RWPE2 (cell line): ENCODE measurements around the gene DUSP22.

ENCODE experiments used
- ATAC-seq: fragments of 200-7000 bp; cut with Tn5 transposase; 3 replicates; pipeline ENCODE4 v1.9.1; 2021; ENCODE audit warnings: low read depth
- DNase-seq: peaks from one replicate; pipeline ENCODE4 v3.0.0-alpha.2; 2020; ENCODE audit warnings: low spot score
- H3K27ac ChIP-seq: fragments of 450-650 bp; 2 replicates; pipeline ENCODE4 v1.5.1; 2017; ENCODE audit warnings: mild to moderate bottlenecking; ENCODE audit not compliant: poor library complexity, severe bottlenecking
- H3K27me3 ChIP-seq: fragments of 250-450 bp; sonication (Bioruptor Pico); 2 replicates; pipeline ENCODE4 v1.5.1; 2021; ENCODE audit warnings: mild to moderate bottlenecking, moderate library complexity; ENCODE audit not compliant: insufficient read depth, poor library complexity, severe bottlenecking
- H3K36me3 ChIP-seq: fragments of 250-450 bp; sonication (Bioruptor Pico); 2 replicates; pipeline ENCODE4 v1.5.1; 2020; ENCODE audit warnings: low read depth, mild to moderate bottlenecking, moderate library complexity
- H3K4me1 ChIP-seq: fragments of 250-450 bp; sonication (Bioruptor Pico); 2 replicates; pipeline ENCODE4 v1.5.1; 2021; ENCODE audit warnings: mild to moderate bottlenecking, moderate library complexity; ENCODE audit not compliant: insufficient read depth, poor library complexity, severe bottlenecking
- H3K4me3 ChIP-seq: fragments of 250-450 bp; sonication (Bioruptor Pico); 2 replicates; pipeline ENCODE4 v1.5.1; 2021; ENCODE audit warnings: mild to moderate bottlenecking, moderate library complexity; ENCODE audit not compliant: severe bottlenecking
- H3K9me3 ChIP-seq: fragments of 250-450 bp; sonication (Bioruptor Pico); 2 replicates; pipeline ENCODE4 v1.5.1; 2021; ENCODE audit warnings: mild to moderate bottlenecking, moderate library complexity; ENCODE audit not compliant: severe bottlenecking
- TF ChIP-seq, protein P1 (sequence below): fragments of 450-650 bp; IDR thresholded peaks from one replicate; pipeline ENCODE4 v1.5.1; 2017; ENCODE audit warnings: mild to moderate bottlenecking, moderate library complexity; ENCODE audit not compliant: poor library complexity, severe bottlenecking

Gene DUSP22

DNA sequence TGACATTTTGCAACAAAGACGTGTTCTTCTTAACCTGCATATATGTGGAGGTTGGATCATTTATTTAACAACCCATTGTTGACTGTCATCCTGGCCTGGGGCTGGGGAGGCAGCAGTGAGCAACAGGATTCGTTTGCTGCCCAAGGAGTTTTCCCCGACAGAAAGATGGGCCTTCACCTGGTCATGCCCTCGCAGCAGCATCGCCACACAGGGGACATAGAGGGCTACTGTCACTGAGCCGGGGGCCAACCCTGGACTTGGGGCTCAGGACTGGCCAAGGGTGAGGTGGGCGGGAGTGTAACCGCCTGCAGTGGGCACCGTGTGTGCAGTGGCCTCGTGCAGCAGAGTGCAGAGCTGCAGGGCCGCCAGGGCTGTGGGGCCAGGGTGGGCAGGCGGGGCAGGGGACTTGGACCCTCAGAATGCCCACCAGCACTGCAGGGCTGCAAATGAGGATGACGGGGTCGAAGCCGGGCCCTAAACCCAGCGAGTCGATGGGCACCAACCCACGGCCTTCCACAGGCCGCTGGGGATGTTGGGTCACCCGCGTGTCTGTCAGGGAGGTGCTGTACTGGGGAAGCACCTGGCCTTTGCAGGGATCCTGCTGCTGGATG lies 11.8 kb downstream of the DUSP22 start:
- Histone ChIP-seq H3K4me1 (no peaks in the 10 kb centered on the region), H3K27me3 (no peaks in the 10 kb centered on the region), H3K36me3 (no peaks in the 10 kb centered on the region), H3K27ac (no peak overlapping the region), H3K9me3 (peaks cover 2% of the 10 kb centered on the region), H3K4me3 (no peak overlapping the region)
- TF ChIP-seq, protein P1, sequence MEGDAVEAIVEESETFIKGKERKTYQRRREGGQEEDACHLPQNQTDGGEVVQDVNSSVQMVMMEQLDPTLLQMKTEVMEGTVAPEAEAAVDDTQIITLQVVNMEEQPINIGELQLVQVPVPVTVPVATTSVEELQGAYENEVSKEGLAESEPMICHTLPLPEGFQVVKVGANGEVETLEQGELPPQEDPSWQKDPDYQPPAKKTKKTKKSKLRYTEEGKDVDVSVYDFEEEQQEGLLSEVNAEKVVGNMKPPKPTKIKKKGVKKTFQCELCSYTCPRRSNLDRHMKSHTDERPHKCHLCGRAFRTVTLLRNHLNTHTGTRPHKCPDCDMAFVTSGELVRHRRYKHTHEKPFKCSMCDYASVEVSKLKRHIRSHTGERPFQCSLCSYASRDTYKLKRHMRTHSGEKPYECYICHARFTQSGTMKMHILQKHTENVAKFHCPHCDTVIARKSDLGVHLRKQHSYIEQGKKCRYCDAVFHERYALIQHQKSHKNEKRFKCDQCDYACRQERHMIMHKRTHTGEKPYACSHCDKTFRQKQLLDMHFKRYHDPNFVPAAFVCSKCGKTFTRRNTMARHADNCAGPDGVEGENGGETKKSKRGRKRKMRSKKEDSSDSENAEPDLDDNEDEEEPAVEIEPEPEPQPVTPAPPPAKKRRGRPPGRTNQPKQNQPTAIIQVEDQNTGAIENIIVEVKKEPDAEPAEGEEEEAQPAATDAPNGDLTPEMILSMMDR: no peak
- ATAC-seq (no peak), DNase-seq (no peak)

DNA sequence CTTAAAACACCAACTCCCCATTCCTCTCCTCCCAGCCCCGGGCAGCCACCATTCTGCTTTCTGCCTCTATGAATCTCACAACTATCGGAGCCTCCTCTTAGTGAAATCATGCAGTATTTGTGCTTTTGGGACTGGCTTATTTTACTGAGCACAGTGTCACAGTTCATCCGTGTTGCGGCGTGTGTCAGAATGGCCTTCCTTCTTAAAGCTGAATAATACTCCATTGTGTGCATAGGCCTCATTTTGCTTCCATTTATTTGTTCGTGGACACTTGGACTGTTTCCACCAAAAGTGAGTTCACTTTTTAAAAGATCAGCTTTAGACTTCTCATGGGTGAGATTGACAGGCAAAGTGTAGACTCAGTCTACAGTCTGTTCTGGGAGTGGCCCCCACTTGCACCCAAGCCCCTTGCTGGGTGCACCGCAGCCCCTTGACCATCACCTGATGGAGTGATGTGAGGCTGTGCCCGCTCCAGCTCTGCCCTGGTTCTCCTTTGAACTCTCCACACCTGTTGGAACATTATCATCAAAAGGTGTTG lies 12.6 kb downstream of the DUSP22 start:
- H3K4me1 ChIP-seq: no peaks in the 10 kb centered on the region
- no peak overlapping the region for H3K27ac ChIP-seq
- no peaks in the 10 kb centered on the region for H3K36me3 ChIP-seq
- no peaks in the 10 kb centered on the region for H3K27me3 ChIP-seq
- no peak overlapping the region for H3K4me3 ChIP-seq
- peaks cover 2% of the 10 kb centered on the region for H3K9me3 ChIP-seq
- TF ChIP-seq, protein P1: no peak
- ATAC-seq (no peak), DNase-seq (no peak)

DNA sequence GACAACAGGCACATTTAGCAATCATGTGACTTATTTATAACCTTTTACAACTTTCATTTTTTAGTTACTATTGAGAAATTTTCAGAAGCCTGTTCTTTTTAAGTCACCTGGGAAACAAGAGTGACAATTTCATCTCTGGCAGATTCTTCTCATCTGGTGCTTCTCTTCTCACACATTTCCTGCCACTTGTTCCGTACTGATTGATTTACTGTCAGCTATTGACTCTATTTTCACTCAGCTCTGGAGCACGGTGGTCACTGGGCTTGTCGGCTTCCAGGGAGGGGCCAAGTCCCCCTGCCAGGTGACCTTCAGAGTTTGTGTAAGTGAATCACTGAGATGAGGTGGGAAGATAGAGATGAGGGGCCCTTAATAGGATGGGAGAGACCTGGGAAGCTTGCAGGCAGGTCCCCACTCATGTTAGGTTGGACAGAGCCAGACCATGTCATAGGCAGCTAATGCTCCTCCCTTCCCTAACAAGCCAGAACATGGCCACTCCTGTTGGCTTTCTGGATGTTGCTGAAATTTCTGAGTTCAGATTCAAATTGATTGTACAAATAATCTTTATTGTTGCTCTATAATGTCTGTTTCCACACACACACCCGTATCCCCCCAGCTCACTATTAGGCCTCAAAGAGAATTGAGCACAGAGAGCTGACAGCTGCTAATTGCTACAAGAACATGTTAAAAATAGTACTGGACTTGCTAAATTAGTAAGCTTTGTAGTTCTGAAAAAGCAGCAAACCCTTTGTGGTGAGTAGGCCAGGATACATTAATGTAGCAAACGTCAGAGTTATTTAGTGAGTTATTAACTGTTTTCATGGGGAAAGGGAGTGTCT lies 13.3 kb downstream of the DUSP22 start:
- ATAC-seq: no peak

DNA sequence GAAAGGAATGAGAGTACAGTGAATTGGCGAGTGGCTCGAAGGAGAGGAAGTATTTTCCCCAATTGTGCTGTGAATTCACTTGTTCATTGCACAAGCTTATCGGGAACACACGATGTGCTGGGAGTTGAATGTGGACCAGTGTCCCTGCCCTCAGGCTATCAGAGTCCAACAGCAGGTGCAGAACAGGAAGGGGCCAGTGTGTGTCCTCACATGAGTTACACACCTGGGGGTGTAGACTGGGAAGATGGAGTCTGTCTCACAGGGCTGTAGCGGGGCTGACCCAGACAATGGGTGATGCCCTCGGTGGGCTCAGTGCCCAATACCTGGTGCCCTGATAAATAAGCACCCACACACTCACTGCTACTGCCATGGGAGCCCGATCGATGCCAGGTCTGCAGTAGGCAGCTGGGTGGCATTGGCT lies 14.4 kb downstream of the DUSP22 start:
- TF ChIP-seq, protein P1: no peak
- no peak for ATAC-seq

More for the DNA sequence above, 13.3 kb downstream of the DUSP22 start:
- TF ChIP-seq, protein P1: no peak
- no peak overlapping the region for H3K27ac ChIP-seq
- H3K4me3 ChIP-seq: no peak overlapping the region
- H3K9me3 ChIP-seq: peaks cover 2% of the 10 kb centered on the region
- DNase-seq: no peak
- no peaks in the 10 kb centered on the region for H3K36me3 ChIP-seq
- no peaks in the 10 kb centered on the region for H3K27me3 ChIP-seq
- no peaks in the 10 kb centered on the region for H3K4me1 ChIP-seq

More for the DNA sequence above, 14.4 kb downstream of the DUSP22 start:
- no peak overlapping the region for H3K27ac ChIP-seq
- no peaks in the 10 kb centered on the region for H3K4me1 ChIP-seq
- H3K4me3 ChIP-seq: no peak overlapping the region
- H3K27me3 ChIP-seq: no peaks in the 10 kb centered on the region
- DNase-seq: no peak
- no peaks in the 10 kb centered on the region for H3K36me3 ChIP-seq
- peaks cover 2% of the 10 kb centered on the region for H3K9me3 ChIP-seq
